GM18861 (cell line): ENCODE measurements around the gene RUNDC1.
A peak's percentile ranks its signal among the peaks of the same experiment; 100 is the strongest.

Source experiments
- ATAC-seq: cut with Tn5 transposase; IDR thresholded peaks from one replicate; pipeline ENCODE4 v1.9.1; 2021; ENCODE audit not compliant: unreplicated experiment

Gene RUNDC1

DNA sequence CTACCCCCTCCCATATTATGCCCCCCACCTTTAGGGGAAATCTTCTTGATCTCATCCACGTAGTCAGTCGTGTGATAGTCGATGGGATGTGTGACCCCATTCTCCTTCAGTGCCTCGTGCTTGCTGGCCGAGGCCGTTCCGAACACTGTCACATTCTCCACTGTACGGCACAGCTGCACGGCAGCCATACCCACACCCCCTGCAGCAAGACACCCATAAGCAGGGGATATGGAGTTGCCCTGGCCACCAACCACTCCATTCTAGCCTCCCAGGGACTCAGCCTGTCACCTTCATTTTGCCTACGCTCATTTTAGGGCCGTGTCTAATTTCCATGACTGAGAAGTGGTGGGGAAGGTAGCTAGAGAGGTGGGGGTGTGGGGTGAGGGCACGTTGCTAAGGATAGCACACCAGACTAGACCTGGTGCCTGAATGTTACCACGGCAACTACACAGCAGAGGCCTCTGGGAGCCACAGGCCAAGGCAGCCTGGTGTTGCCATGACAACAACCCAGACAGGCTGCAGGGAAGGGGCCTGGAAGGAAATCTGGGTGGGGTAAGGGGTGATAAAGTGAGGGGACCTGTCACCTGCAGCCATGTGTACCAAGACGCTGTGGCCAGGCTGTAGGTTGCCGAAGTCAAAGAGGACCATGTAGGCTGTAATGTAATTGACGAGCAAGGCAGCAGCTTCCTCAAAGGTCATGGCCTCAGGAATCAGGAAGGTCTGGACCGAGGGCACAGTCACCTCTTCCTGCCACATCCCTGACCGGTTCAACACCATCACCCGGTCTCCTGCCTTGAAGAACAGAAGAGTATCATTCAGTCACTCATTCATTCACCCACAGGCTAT, 37.9 kb downstream of the RUNDC1 start:
- no peak for ATAC-seq

DNA sequence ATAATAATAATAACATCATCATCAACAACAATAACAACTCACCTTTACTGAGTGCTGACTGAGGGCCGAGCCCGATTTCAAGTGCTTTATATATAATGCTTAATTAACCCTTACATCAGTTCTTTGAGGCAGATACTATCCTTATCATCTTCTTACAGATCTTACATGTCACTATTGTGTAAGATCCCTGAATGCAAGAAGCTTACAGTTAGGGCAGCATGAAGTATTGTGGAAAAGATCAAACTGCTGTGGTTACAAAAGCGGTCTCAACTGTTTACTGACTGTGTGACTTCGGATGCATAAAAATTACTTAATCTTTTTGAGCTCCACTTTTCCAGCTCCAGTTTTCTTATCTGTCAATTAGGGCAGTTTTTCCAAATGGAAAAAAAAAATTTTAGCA, 38.6 kb downstream of the RUNDC1 start:
- no peak for ATAC-seq

DNA sequence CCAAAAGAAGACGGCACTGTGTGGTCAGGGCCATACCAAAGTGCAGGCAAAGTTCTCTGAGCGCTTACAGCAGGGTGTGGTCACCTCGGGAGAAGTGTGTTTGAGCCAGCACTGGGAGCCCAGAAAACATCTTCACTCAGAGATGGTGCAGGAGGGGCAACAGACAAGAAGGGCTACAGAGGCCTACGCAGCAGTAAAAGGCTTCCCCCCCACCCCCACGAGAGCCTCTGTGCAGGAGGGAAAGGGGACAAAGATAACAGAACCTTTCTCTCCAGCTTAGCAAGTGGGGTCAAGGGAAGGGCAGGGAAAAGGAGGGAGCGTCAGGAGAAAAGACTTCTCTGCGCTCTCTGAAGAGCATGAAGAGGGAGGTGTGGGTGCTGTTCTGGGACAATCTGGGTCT, 39.1 kb downstream of the RUNDC1 start:
- ATAC-seq: no peak

DNA sequence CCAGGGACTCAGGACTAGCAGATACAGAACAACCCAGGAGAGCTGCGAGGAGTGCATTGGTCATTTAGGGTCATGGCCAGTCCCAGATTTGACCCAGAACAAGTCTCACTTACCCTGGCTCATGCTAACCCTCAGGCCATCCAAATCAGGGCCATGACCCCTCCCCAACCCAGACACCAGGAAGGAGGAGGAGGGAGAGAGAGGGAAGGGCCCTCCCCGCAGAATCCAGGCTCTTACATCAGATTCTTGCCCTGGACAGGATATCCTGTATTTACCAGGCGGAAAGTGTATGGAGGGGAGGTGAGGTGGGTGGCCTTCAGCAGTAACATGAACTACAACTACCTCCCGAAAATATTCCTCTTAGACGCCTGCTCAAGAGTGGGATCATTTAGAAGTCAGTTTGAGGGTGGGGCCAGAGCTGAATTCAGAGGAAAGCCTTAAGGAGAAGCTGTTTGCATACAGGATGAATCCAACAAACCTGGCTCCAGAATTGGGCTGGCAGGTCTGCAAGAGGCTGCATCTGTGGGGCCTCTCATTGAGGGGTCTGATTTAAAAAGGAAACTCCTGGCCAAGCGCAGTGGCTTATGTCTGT, 39.8 kb downstream of the RUNDC1 start:
- ATAC-seq: no peak

DNA sequence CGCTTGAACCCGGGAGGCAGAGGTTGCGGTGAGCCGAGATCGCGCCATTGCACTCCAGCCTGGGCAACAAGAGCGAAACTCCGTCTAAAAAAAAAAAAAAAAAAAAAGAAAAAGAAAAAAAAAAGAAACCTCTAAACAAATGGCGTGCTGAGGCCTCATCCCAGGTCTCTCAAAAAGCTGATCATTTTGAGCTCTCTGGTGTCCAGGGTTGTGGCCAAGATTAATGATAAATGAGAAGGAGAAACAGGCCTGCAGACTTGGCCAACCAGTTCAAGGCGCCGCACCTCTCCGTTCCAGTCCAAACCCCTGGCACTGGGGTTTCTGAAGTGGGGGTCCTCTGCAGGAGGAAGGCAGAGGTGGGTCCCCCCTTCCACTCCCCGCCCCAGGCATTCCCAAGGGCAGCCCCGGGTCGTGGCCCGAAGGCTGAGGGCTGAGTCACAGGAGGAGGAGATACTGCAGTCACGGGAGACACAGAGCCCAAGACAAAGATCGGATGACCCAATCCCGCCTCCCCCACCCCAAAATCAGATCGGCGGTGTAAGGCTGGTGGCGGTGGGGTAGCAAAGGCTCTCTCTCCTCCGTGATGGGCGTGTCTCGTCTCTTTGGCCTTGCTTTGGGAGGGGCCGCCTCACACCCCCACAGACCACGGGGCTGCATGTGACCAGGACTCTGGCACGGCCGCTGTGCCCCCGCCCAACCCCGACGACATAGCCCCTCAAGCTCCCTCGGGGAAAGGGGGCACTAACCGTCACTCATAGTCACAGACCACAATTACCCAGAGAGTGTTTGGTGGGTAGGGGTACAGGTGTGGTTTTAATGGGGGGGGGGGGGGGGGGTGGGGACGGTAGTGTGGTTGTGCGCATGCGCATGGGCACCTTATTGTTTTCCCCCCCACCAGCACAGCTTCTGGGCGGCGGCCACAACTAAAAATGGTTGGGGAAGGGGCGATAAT, 40.7 kb downstream of the RUNDC1 start:
- ATAC-seq: no peak

DNA sequence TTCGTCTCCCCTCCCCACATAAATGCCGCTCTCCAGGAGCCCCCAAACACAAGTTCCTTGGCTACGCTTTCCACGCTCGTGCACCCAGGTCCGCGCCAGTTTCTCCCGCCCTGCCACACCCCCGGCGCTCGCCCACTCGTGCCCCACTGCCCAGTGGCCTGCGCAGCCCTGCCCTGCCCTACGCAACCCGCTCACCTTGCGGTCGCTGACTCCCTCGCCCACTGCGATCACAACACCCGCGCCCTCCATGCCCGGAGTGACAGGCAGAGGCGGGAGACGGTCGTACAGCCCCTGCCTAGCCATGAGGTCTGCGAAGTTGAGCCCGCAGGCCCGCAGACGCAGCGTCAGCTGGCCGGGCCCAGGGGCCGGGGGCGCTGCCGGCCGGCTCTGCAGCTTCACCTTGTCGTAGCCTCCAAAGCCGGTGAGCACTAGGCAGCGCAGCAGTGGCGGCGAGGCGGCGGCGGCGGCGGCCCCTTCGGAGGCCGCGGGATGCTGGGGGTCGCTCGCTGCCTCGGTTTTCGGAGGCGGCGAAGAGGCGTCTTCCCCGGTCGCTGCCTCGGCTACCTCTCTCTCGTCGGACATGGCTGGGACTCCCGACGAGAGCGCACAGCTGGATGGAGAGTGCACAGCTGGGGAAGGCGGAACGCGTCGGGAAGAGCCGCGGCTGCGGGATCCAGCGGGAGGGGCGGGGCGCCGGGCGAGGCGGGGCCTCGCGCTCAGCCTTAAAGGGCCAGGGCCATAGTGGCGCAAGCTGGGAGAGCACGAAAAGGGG, 41.6 kb downstream of the RUNDC1 start, which contains the start of gene VAT1:
VAT1 (minus strand) TSS at position 645 of the 772 bp plus-strand sequence; CDS start at position 582, 63 bp downstream.
- ATAC-seq: no peak

DNA sequence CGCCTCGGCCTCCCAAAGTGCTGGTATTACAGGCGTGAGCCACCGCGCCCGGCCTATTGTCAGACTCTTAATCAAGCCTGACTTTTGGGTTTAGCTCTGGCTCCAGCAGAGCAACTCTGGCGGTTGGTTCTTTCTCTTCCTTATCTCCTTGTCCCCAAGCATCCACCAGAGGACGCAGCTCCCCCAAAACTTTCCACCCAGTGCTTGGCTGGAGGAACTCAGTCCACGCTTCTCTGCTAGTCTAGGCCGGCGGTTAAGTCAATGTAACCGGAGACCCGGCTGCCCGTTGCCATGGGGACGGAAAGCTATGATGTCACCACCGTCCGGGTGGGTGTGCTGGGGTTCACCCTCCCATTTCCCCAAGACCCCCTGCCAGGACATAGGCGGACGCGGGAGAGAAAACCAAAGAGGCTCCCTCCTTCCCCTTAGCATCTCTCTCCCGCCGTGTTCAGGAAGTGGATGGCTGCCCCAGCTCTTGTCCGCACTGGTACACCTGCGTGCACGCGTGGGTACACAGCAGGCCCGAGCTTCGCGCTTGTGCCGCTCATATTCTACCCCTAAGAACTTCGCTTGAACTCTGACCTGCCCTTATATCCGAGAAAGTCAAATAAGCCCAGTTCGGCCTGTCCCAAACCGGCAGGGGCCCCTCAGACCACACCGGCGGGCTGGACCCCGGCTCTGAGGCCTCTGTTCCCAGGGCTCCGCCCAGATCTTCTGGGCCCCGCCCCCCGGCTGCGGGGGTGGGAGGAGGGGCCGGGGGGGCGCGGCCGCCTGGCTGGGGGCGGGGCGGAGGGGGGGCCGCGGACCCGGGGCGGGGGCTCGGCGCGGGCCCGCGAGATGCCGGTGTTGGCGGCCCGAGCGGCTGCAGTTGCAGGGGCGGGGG, 44.3 kb downstream of the RUNDC1 start, which contains the start of gene RND2:
RND2 (plus strand) TSS at position 825 of the 883 bp plus-strand sequence. CDS start 117 bp downstream, outside the sequence.
- ATAC-seq: peak; percentile 34

DNA sequence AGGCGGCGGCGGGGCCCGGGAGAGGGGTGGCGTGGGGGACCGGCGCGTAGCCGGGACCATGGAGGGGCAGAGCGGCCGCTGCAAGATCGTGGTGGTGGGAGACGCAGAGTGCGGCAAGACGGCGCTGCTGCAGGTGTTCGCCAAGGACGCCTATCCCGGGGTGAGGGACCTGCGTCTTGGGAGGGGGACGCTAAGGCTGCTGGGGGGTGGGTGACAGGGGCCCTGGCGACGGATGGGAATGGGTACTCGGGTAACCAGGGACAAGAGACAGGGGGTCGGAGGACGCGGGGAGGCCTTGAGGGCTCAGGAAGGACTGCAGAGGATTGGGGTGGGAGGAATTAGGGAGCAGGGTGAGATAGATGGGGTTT, 44.9 kb downstream of the RUNDC1 start:
- ATAC-seq: no peak

DNA sequence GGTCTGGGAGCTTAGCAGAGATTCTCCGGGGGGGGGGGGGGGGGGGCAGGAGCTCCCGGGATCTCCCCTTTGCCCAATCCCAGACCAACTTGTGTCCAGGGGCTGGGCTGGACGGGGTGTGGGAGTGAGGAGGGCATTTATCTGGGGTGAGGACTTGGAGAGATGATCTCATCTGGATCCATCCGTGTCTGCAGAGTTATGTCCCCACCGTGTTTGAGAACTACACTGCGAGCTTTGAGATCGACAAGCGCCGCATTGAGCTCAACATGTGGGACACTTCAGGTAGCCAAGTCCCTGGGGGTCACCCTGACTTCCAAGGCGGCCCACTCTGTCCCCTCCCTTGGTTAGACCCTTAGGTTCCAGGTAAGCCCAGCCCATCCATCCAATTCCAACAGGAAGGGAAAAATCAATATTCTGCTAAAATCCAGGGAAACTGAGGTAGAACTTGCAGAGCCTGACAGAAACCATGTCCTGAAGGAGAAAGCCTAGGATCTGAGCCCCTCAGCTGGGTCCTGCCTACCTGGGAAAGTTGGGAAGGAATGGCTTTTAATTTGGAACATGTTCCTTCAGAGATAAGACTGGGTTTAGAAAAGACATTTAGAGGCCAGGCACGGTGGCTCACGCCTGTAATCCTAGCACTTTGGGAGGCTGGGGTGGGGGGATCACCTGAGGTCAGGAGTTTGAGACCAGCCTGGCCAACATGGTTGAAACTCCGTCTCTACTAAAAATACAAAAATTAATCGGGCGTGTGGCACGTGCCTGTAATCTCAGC, 45.6 kb downstream of the RUNDC1 start:
- no peak for ATAC-seq

DNA sequence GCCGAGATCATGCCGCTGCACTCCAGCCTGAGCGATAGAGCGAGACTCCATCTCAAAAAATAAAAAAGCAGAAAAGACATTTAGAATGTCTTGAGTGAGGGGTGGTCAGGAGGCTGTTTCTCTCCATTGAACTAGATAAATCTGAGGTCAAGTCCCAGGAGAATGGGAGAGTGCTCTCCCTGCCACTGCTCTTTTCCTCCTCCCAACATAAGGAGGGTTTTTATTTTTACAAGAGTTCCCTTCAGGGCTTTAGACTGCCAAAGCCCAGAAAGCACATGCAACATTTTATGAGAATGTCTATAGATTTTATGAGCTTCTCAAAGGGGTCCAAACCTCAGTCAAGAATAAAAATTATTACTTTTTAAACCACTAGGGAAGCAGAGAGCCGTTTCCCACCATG, 46.2 kb downstream of the RUNDC1 start:
- no peak for ATAC-seq

DNA sequence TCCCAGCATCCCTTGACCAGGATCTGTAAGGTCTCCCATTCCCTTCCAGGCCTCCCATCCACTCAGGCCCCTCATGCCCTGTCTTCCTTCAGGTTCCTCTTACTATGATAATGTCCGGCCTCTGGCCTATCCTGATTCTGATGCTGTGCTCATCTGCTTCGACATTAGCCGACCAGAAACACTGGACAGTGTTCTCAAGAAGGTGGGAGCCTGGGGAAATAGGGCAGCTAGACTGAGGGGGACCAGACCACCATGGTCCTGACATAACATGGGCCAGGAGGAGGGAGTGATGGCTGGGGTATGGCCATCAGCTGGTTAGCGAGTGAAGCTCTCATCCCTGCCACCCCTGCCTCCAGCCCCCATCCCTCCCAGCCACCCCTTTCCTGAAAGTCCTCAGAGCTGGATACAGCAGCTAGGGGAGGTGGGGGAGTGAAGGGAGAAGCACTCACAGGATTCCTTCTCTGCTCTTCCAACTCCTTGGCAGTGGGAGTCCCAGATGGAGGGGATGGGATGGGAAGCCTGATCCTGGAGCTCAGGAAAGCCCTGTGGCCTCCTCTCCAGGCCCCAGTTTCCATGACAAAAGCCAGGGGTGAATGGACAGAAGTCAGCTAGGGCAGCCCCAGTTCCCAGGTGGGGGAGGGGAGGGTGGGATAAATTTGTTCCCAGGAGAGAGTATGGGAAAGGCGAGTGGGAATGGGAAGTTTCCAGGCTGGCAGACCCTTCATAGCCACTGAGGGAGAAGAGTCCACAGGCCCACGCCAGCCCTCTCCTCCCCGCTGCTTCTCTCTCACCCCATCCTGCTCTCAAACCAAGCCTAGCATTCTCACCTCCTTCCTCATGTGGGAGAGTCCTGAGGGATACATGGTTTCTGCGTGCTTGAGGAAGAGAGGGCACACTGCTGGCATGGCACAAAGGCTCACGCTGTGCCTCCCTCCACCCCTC, 47.0 kb downstream of the RUNDC1 start:
- ATAC-seq: no peak

DNA sequence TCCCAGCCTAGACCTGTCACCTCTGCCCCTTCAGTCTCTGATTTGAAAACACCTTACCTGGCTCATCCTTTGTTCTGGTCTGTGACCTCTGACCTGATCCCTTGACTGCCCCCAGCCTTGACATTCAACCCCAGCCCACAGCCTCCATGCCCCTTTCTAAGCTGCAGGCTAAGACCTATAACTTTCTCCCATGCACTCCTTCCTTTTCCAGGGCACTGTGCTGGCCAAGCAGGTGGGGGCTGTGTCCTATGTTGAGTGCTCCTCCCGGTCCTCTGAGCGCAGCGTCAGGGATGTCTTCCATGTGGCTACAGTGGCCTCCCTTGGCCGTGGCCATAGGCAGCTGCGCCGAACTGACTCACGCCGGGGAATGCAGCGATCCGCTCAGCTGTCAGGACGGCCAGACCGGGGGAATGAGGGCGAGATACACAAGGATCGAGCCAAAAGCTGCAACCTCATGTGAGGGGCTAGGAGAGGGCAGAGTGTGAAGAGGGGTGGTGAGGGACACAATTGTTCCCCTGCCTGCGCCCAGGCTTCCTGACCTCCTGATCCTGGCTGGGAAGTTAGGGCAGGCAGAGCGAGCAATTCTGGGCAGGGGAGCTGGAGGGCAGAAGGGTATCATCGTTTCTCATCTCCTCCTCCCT, 48.0 kb downstream of the RUNDC1 start:
- ATAC-seq: no peak

DNA sequence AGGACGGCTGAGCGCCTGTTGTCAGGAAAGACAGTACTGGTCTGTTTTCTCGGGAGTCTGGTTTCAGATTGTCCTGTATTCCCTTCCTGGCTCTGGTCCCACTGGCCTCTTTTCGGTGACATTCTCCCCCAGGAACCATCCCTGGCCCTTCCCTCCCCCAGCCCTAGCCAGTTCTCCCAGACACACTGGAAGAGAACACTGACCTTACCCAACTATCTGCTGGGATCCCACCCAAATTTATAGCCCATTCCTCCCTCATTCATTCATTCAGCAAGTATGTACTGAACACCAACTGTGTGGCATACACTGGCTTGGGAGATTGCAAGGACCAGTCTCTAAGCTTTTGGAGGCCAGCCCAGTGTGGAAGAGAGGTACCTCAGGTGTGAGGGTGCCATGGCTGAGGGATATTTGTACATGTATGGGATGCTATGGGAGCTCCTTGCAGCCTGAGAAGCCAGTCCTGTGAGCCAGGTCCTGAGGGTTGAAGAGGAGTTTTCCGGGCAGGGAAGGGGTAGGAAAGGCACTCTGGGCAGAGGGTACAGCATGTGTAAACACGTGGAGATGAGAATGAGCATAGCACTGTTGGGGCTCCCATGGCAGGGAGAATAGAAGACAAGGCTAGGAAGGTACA, 49.9 kb downstream of the RUNDC1 start:
- ATAC-seq: no peak

DNA sequence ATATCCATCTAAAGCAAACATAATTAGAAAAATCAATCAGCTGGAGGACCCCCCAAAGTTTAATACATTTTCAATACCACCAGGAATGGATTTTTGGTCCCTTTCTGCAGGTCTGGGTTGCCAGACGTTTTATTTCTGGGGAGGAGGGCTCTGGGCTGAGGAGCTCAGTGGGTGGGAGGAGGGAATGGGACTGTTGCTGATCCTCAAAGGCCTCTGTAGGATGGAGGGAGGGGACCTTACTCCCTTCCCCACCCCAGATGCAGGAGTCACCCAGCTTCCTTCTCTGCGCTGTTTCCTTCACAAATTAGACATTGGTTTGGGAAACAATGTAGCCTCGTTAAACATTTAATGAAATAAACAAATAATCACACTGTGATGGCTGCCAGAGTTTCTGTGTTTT, 51.3 kb downstream of the RUNDC1 start:
- no peak for ATAC-seq

DNA sequence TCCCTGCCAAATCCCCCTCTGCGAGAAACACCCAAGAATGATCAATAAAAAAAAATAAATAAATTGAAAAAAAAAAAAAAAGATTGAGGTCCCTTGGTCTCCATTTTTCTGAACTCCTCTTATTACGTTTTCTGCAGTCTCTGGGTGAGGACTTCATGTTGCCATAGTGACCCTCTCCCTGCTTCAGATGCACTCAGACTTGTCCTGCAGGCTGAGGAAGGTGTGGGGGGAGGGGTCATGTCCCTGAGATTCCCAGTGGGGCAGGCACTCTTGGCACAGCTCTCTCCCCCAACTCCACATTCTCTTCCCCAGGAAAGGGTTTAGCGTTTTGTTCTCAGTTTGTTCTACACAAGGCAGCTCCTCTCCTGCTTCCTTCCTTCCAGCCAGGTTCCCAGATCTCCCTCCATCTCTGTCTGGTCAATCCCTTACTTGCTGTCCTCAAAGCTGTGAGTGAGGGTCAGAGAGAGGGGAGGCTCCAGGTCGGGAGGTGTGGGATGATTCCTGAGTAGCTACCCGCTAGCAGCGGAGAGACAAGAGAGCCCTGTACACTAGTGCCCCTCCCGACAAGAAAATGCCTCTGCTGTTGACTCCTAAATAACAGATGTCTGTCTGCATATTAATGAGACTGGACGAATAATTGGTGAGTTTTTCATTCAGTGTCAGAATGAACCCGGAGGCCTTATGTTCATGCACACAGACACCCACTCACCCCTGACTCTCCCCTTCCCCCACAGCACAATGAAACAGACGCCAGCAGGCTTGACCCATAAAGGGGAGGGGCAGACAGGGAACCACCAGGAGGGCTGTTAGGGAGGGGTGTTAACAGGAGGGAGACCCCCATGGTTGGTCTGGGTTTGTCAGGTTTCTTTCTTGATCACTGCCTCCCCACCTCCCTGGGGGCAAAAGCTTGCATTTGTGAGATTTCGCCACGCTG, 53.9 kb downstream of the RUNDC1 start:
- ATAC-seq: no peak

DNA sequence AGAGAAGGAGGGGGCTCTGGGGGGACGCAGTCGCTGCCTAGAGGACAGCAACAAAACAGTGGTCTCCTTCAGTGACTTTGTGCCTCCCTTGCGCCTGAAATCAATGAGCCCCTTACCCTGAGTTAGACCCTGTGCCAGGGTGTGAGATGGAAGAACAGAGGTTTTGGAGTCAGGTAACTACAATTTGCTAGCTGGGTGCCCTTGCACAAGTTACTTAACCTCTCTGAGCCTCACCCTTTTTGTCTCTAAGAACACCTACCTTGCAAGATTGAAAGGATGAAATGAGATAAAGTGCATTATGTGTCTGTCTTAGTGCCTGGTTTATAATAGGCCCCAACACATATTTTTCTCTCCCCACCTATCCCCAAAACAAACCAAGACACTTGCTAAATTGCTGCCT, 54.5 kb downstream of the RUNDC1 start:
- ATAC-seq: no peak
